Spinal cord (tissue), 10 donors: ENCODE data around the gene HCN1. TPM values are rescaled to one million over a fixed set of nuclear protein-coding genes. Genes with fewer than 3 reads are reported as not detected.

Source experiments
- DNase-seq, 6 donors: peaks; one replicate each; pipeline versions ENCODE4 v3.0.0 to v3.0.0-alpha.2; 2013 to 2015; ENCODE audit warnings: low spot score in 6 of 6, low read depth in 4 of 6
- H3K27ac ChIP-seq: one replicate; pipeline ENCODE4 v1.5.1; 2013; ENCODE audit warnings: low read depth, low read length, control low read depth
- H3K27me3 ChIP-seq: one replicate; pipeline ENCODE4 v1.6.1; 2013; ENCODE audit warnings: low read length; ENCODE audit not compliant: control insufficient read depth, insufficient read depth
- H3K36me3 ChIP-seq: one replicate; pipeline ENCODE4 v1.6.1; 2013; ENCODE audit warnings: low read length; ENCODE audit not compliant: control insufficient read depth, insufficient read depth
- H3K4me1 ChIP-seq: one replicate; pipeline ENCODE4 v1.6.1; 2013; ENCODE audit warnings: low read length; ENCODE audit not compliant: control insufficient read depth, insufficient read depth
- H3K4me3 ChIP-seq: one replicate; pipeline ENCODE4 v1.5.1; 2013; ENCODE audit warnings: low read depth, low read length, control low read depth
- H3K9me3 ChIP-seq: one replicate; pipeline ENCODE4 v1.6.1; 2013; ENCODE audit warnings: low read length; ENCODE audit not compliant: control insufficient read depth, insufficient read depth
- WGBS: methylation state at CpG from one replicate; pipeline ENCODE4 v1.1.5; 2013; ENCODE audit warnings: missing lambda C conversion rate; ENCODE audit not compliant: insufficient coverage; 5-methylcytosine and 5-hydroxymethylcytosine counted together
- polyA plus RNA-seq, 2 donors: library from polyadenylated mRNA; unstranded; fragments of 120-200 nt; gene quantifications; one replicate each; pipeline ENCODE4 v1.2.1, GENCODE V29; 2013; ENCODE audit not compliant: insufficient read length in 2 of 2
- total RNA-seq, 2 donors: library from RNA; depleted of rRNA in 1 of 2; stranded (reverse); fragments of 120-200 nt in 1 of 2; fragments of >200 nt in 1 of 2; gene quantifications; one replicate each; pipeline versions ENCODE4 v1.2.3 to v1.2.4, GENCODE V29; 2013 to 2014
- donor health status: healthy.

HCN1 gene
- total and polyA plus RNA-seq, 4 donors = 1.9 to 16.7 (median 7.7) TPM

GRCh38 chr5:45281081-45281480 lies 415.1 kb downstream of the HCN1 start:
- no peak for DNase-seq
- WGBS = no CpG with 5 or more reads among the region's 2 CpGs
- no peak overlapping the region for H3K27ac ChIP-seq
- no peaks in the 10 kb centered on the region for H3K36me3 ChIP-seq
- H3K9me3 ChIP-seq = no peaks in the 10 kb centered on the region
- H3K4me1 ChIP-seq = no peaks in the 10 kb centered on the region
- no peaks in the 10 kb centered on the region for H3K27me3 ChIP-seq
- no peak overlapping the region for H3K4me3 ChIP-seq

GRCh38 chr5:45279109-45279508 lies 417.1 kb downstream of the HCN1 start:
- Histone ChIP-seq H3K36me3 (no peaks in the 10 kb centered on the region), H3K27me3 (no peaks in the 10 kb centered on the region), H3K4me1 (no peaks in the 10 kb centered on the region), H3K4me3 (no peak overlapping the region), H3K27ac (no peak overlapping the region), H3K9me3 (no peaks in the 10 kb centered on the region)
- WGBS = no CpG with 5 or more reads among the region's 1 CpG
- no peak for DNase-seq

DNA sequence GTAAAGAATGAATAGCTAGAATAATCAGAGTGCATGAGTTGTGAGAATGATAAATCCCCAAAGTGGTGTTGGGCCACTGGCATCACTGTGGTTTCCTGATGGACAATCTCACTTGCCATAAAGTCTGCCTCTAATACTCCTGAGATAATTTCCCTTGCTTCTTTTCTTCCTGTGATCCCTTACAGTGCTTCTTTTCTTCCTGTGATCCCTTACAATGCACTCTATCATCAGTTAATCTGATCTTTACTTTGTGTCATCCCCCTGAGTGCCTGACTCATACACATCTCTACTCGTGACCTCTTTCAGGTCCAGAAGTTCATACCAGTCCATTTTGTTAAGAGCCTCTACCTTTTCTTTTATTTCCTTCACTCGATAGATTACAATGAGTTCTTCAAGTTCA lies 418.3 kb downstream of the HCN1 start:
- no peak overlapping the region for H3K4me3 ChIP-seq
- no peaks in the 10 kb centered on the region for H3K36me3 ChIP-seq
- H3K27me3 ChIP-seq = no peaks in the 10 kb centered on the region
- no peak for DNase-seq
- H3K4me1 ChIP-seq = no peaks in the 10 kb centered on the region
- no peaks in the 10 kb centered on the region for H3K9me3 ChIP-seq
- no peak overlapping the region for H3K27ac ChIP-seq
- WGBS = no CpG with 5 or more reads among the region's 2 CpGs

DNA sequence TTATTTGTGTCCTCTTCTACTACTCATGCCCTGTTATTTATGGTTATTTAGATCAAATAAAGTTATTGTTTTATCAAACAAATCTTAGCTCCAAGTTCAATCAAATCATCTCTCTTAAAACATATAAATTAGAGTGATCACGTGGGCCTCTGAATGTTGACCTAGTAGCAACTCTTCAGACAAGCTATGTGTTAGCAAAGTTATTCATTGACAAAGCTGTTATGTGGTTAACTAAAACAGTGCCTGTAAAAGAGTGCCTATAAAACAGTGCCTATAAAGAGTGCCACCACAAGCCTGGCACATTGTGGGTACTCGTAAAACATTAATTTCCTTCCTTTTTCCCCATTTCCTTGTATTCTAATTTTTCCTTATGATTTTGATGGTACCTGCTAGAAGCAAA lies 421.9 kb downstream of the HCN1 start:
- no peaks in the 10 kb centered on the region for H3K9me3 ChIP-seq
- no peaks in the 10 kb centered on the region for H3K36me3 ChIP-seq
- no CpG with 5 or more reads among the region's 2 CpGs for whole genome bisulfite sequencing
- H3K27ac ChIP-seq = no peak overlapping the region
- no peaks in the 10 kb centered on the region for H3K27me3 ChIP-seq
- H3K4me3 ChIP-seq = no peak overlapping the region
- DNase-seq = no peak
- no peaks in the 10 kb centered on the region for H3K4me1 ChIP-seq

- no CpG with 5 or more reads among the region's 1 CpG for WGBS
- Histone ChIP-seq H3K4me3 (no peak overlapping the region), H3K27me3 (no peaks in the 10 kb centered on the region), H3K9me3 (no peaks in the 10 kb centered on the region), H3K36me3 (no peaks in the 10 kb centered on the region), H3K27ac (no peak overlapping the region), H3K4me1 (no peaks in the 10 kb centered on the region)
- no peak for DNase-seq
Measured at GRCh38 chr5:45271626-45272025, 424.6 kb downstream of the HCN1 start.

DNA sequence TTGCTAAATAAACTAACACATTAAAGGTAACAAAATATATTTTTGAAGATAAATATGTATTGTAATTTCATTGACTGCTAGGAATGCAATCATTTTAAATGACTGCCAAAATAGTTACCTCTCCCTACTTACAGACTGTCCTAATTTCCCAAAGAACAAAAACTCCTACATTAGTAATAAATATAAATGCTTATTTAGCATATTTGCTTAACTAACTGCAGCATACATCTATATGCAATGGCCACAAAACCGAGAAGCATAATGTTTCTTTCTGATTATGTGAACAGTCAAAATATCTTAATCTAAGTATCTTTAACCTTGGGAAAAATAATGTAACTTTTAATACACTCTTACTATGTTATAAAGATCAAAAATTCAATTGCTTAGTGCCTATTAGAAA lies 431.7 kb downstream of the HCN1 start:
- Histone ChIP-seq H3K27ac (no peak overlapping the region), H3K36me3 (peaks cover 7% of the 10 kb centered on the region)
- WGBS = no CpG with 5 or more reads among the region's 1 CpG

GRCh38 chr5:45262061-45262590 lies 434.1 kb downstream of the HCN1 start:
- H3K36me3 ChIP-seq = peaks cover 7% of the 10 kb centered on the region
- no peaks in the 10 kb centered on the region for H3K27me3 ChIP-seq
- WGBS = 93% methylated on average over 29 of the region's 29 CpGs
- no peak overlapping the region for H3K4me3 ChIP-seq
- H3K4me1 ChIP-seq = no peaks in the 10 kb centered on the region
- peaks cover 2% of the 10 kb centered on the region for H3K9me3 ChIP-seq
- no peak for DNase-seq
- no peak overlapping the region for H3K27ac ChIP-seq

More for the DNA sequence above, 431.7 kb downstream of the HCN1 start:
- Histone ChIP-seq H3K4me1 (no peaks in the 10 kb centered on the region), H3K9me3 (peaks cover 2% of the 10 kb centered on the region), H3K4me3 (no peak overlapping the region), H3K27me3 (no peaks in the 10 kb centered on the region)
- DNase-seq = no peak

GRCh38 chr5:45261125-45261524 lies 435.1 kb downstream of the HCN1 start:
- peaks cover 2% of the 10 kb centered on the region for H3K9me3 ChIP-seq
- H3K36me3 ChIP-seq = peaks cover 7% of the 10 kb centered on the region
- no peak overlapping the region for H3K27ac ChIP-seq
- H3K4me1 ChIP-seq = no peaks in the 10 kb centered on the region
- no peak for DNase-seq
- H3K27me3 ChIP-seq = no peaks in the 10 kb centered on the region
- no CpG with 5 or more reads among the region's 4 CpGs for WGBS
- H3K4me3 ChIP-seq = no peak overlapping the region

DNA sequence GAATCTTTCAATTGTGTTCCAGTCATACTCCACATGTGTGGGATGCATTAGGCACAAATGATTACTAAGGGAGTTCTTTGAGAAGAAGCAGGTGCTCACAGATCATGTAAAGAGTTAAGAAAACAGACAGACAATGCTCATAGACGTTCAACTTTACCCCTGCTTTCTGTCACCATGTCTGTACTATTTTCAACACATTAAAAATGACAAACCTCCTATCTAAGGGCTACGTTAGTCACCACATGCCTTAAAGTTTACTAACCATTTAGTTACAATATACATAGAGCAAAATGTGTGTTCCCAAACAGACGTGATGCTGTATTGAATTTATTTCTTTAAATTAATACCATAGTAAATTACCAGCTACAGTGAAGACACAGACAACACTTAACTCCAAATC lies 435.9 kb downstream of the HCN1 start:
- DNase-seq = no peak
- H3K4me3 ChIP-seq = no peak overlapping the region
- H3K27me3 ChIP-seq = no peaks in the 10 kb centered on the region
- peaks cover 7% of the 10 kb centered on the region for H3K36me3 ChIP-seq
- no peak overlapping the region for H3K27ac ChIP-seq
- peaks cover 2% of the 10 kb centered on the region for H3K9me3 ChIP-seq
- no CpG with 5 or more reads among the region's 3 CpGs for WGBS
- H3K4me1 ChIP-seq = no peaks in the 10 kb centered on the region

DNA sequence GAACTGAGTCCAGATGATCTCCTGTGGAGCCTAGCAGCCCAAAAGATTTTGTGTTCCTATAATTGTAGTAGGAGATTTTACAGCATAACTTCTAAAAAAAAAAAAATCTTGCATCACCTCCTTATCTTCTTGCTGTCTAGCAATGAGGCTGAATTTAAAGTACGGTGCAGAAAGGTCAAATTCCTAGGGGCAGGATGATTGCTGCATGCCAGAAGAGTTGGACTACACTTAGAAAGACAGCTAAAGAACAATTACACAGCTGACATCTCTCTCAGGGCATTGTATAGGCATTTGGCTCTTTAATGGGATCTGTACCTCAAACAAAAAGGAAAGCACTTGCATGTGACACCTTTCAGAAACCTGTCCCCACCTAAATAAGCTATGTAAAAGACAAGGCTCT lies 443.2 kb downstream of the HCN1 start:
- Histone ChIP-seq H3K4me3 (no peak overlapping the region), H3K36me3 (no peaks in the 10 kb centered on the region), H3K27ac (no peak overlapping the region), H3K27me3 (no peaks in the 10 kb centered on the region), H3K9me3 (no peaks in the 10 kb centered on the region), H3K4me1 (no peaks in the 10 kb centered on the region)
- WGBS = 38% methylated on average over 1 of the region's 1 CpG
- no peak for DNase-seq
